ENCODE measurements around the gene SFXN3.

SFXN3 gene

DNA sequence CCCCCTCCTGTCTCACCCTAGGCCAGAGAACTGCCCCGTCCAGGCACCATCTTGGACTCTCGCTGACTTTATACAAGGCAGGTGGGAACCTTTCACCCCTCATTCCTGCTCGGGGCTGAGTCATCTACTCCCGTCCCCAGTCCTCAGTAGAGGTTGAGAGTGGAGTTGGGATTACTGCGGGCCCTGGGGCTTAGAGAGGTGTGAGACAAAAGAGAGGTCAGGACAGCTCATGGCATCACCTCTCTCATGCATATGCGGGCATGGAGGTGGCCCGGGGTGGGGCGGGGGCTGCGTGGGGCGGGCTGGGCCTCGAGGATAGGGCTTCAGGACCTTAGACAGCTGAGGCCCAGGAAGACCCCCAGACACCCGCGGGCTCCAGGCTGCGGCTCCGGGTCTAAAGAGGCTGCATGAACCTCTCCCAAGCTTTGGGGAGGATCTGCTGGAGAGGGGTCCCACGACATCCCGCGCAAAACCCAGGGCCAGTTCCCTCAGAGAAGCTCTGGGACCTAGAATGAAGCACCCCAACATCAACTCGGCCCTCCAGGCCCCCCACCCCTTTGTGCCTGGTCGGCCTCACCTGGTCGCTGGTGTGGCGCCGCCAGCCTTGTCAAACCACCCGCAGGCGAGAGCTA is 422 bp upstream of the SFXN3 start:
- DNase-seq, result no peak
- TF ChIP-seq POLR2A (IDR thresholded peaks at IDR 0.05; ENCODE audit: low read length) (no peak), GATA1 (IDR thresholded peaks at IDR 0.05; ENCODE audit: low read depth, low read length) (no peak)

- peak; percentile 62 to 81 for DNase-seq
- no peak for TF ChIP-seq POLR2A (IDR thresholded peaks at IDR 0.05; ENCODE audit: low read length)
- TF ChIP-seq GATA1 (IDR thresholded peaks at IDR 0.05; ENCODE audit: low read depth, low read length), result no peak
Measured at GRCh38 chr10:101031796-101032636, 982 bp downstream of the SFXN3 start.

- TF ChIP-seq POLR2A (IDR thresholded peaks at IDR 0.05; ENCODE audit: low read length) (peak; percentile 79), GATA1 (IDR thresholded peaks at IDR 0.05; ENCODE audit: low read depth, low read length) (no peak)
- DNase-seq, result peak; percentile 37 to 61
Measured at GRCh38 chr10:101032637-101033224, 1.7 kb downstream of the SFXN3 start.

- DNase-seq, result no peak
- no peak for TF ChIP-seq POLR2A (IDR thresholded peaks at IDR 0.05; ENCODE audit: low read length)
- TF ChIP-seq GATA1 (IDR thresholded peaks at IDR 0.05; ENCODE audit: low read depth, low read length), result no peak
Measured at GRCh38 chr10:101033276-101033675, 2.2 kb downstream of the SFXN3 start.

DNA sequence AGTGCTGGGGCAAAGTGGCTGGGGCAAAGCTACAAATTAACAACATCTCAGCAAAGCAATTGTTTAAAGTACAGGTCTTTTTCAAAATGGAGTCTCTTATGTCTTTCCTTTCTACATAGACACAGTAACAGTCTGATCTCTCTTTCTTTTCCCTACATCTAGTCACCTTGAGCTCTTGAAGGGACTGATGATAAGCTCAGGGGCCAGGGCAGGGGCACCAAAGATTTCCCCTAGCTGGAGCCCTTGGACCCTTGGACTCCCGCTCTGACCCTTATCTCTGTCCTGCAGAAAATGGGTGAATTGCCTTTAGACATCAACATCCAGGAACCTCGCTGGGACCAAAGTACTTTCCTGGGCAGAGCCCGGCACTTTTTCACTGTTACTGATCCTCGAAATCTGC is 3.4 kb downstream of the SFXN3 start:
- peak; percentile 18 to 25 for DNase-seq

DNA sequence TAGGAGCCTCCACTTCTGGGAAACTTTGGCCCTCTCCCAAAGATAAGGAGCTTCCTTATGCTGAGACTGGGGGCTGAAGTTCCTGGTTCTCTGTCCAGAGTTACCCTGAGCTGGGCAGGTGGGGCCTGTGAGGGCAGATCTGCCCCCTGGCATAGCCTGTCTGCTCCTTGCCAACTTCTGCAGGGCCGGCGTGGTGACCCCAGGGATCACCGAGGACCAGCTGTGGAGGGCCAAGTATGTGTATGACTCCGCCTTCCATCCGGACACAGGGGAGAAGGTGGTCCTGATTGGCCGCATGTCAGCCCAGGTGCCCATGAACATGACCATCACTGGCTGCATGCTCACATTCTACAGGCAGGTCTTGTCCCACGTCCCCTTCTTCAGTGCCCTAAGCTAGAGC is 4.3 kb downstream of the SFXN3 start:
- no peak for DNase-seq
- TF ChIP-seq GATA1 (IDR thresholded peaks at IDR 0.05; ENCODE audit: low read depth, low read length), result no peak
- no peak for TF ChIP-seq POLR2A (IDR thresholded peaks at IDR 0.05; ENCODE audit: low read length)

- no peak for TF ChIP-seq POLR2A (IDR thresholded peaks at IDR 0.05; ENCODE audit: low read length)
- TF ChIP-seq GATA1 (IDR thresholded peaks at IDR 0.05; ENCODE audit: low read depth, low read length), result no peak
- DNase-seq, result no peak
Measured at GRCh38 chr10:101035916-101036702, 5.1 kb downstream of the SFXN3 start.

DNA sequence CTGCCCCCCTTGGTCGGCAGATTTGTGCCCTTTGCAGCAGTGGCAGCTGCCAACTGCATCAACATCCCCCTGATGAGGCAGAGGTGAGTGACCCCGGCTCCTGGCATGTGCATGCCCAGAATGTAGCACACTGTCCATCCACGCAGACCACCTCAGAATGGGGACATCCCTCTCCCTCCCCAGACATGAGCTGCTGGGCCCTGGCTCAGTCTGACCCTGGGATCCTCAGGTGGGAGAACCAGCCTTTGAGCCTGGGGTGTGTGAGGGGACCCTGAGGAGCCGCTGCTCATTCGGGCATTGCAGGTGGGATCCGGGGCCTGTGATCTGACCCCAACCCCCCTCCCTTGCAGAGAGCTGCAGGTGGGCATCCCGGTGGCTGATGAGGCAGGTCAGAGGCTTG is 5.7 kb downstream of the SFXN3 start:
- DNase-seq, result no peak
- TF ChIP-seq POLR2A (IDR thresholded peaks at IDR 0.05; ENCODE audit: low read length) (no peak), GATA1 (IDR thresholded peaks at IDR 0.05; ENCODE audit: low read depth, low read length) (no peak)

GRCh38 chr10:101038484-101038883 is 7.5 kb downstream of the SFXN3 start:
- no peak for DNase-seq
- TF ChIP-seq POLR2A (IDR thresholded peaks at IDR 0.05; ENCODE audit: low read length) (no peak), GATA1 (IDR thresholded peaks at IDR 0.05; ENCODE audit: low read depth, low read length) (no peak)

DNA sequence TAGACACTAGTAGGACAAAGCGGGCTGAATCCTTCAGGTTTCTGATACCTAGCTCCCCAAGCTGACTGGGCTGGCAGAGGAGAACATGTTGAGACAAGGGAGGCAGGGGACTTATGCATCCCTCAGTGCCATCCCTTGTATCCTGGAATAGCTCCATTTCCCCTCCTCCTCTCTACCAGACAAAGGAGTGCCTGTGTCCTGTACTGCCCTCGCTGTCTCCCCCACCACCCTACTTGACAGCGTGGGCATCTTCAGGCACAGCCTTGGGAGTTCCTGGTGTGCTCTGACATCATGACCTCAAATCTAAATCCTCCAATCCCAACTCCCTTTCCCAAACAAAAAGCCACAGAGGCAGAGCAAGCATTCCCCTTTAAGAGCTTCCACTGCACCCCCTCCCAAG is 9.0 kb downstream of the SFXN3 start:
- DNase-seq, result no peak
- TF ChIP-seq POLR2A (IDR thresholded peaks at IDR 0.05; ENCODE audit: low read length) (no peak), GATA1 (IDR thresholded peaks at IDR 0.05; ENCODE audit: low read depth, low read length) (no peak)

DNA sequence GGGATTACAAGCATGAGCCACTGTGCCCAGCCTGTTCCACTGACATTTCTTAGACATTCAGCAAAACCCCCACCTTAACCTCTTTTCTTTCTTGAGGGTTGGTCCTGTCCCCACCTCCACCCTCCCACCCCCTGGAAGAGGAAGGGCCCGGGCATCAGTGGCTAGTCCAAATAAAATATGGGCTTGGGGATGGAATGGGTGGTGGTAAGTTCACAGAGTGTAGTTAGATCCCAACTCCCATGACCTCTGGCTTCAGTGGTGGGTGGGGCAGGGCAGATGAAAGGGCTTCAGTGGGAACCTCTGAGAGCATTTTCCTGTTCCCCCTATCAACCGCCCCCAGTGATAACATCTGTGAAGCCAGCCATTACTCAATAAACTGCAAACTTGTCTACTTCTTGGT is 9.8 kb downstream of the SFXN3 start:
- no peak for TF ChIP-seq GATA1 (IDR thresholded peaks at IDR 0.05; ENCODE audit: low read depth, low read length)
- TF ChIP-seq POLR2A (IDR thresholded peaks at IDR 0.05; ENCODE audit: low read length), result no peak
- no peak for DNase-seq

- TF ChIP-seq GATA1 (IDR thresholded peaks at IDR 0.05; ENCODE audit: low read depth, low read length), result no peak
- no peak for TF ChIP-seq POLR2A (IDR thresholded peaks at IDR 0.05; ENCODE audit: low read length)
- peak; percentile 86 to 90 for DNase-seq
Measured at GRCh38 chr10:101041252-101041761, 10.3 kb downstream of the SFXN3 start.

- DNase-seq, result no peak
- TF ChIP-seq POLR2A (IDR thresholded peaks at IDR 0.05; ENCODE audit: low read length) (no peak), GATA1 (IDR thresholded peaks at IDR 0.05; ENCODE audit: low read depth, low read length) (no peak)
Measured at GRCh38 chr10:101042118-101042517, 11.1 kb downstream of the SFXN3 start.
